Frontal cortex (tissue), 4 donors: ENCODE results near the gene BARX1. TPM values are rescaled to one million over a fixed set of nuclear protein-coding genes. Genes with fewer than 3 reads are reported as not detected.

Experiments used
- DNase-seq, 2 donors: peaks; one replicate each; pipeline ENCODE4 v3.0.0; 2012; ENCODE audit warnings: low spot score in 2 of 2
- FAIRE-seq: peaks from 2 replicates; lab custom pipeline; 2012; peaks lifted over from hg19 to GRCh38; lab: Jason Lieb, UNC
- total RNA-seq: library from RNA; depleted of rRNA; stranded (reverse); fragments of >200 nt; gene quantifications from one replicate; pipeline ENCODE4 v1.2.3, GENCODE V29; 2014
- donor health status: control.
- donor health status: control.
- donor health status: control.

Gene BARX1
- total RNA-seq, 1 donor from 2014 or later = not detected

DNA sequence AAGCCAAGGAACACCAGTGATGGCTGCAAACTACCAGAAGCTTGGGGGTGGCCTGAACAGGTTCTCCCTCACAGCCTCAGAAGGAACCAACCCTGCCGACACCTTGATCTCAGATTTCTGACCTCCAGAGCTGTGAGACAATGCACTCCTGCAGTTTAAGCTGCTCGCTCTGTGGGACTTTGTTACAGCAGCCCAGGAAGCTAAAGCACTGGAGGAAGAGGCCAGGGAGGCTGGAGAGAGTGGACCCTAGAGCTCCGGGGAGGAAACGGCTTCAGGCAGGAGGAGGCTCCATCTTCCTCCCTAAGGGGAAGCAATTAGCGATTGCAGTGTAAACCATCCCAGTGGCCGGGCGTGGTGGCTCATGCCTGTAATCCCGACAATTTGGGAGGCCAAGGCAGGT is 25.1 kb downstream of the BARX1 start:
- no peak for FAIRE-seq
- DNase-seq = no peak

DNA sequence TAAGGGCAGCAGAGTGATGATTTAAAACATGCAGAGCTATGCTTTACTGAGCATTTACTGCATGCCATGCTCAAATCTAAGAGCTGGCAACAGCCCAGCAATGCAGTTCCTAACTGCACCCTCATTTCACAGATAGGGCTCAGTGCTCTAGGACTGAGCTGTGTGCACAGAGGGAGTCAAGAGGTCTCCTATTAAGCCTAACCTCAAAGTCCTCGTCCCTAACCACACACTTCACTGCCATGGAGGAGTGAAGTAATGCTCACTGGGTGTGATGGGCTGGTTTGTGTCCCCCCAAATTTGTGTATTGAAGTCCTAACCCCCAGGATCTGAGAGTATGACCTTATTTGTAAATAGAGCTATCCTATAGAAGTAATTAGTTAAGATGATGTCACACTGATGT is 25.9 kb downstream of the BARX1 start:
- FAIRE-seq = no peak
- no peak for DNase-seq

DNA sequence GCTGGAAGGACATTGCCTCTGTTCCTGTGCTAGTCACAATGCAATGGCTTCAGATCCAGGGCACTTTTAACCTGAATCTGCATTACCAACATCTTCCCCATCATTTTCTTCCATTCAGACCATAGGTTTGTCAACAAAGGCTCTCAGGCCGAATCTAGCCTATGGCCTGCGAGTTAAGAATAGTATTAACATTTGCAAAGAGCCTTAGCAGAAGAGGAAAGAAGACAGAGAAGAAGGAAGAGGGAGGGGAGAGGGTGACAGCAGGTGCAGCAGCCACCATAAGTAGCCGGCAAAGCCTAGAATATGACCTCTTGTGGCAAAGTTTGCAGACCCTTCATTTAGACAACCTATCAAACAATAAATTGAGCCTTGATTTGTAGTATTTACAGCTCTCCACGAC is 32.6 kb downstream of the BARX1 start:
- DNase-seq (no peak), FAIRE-seq (no peak)

DNA sequence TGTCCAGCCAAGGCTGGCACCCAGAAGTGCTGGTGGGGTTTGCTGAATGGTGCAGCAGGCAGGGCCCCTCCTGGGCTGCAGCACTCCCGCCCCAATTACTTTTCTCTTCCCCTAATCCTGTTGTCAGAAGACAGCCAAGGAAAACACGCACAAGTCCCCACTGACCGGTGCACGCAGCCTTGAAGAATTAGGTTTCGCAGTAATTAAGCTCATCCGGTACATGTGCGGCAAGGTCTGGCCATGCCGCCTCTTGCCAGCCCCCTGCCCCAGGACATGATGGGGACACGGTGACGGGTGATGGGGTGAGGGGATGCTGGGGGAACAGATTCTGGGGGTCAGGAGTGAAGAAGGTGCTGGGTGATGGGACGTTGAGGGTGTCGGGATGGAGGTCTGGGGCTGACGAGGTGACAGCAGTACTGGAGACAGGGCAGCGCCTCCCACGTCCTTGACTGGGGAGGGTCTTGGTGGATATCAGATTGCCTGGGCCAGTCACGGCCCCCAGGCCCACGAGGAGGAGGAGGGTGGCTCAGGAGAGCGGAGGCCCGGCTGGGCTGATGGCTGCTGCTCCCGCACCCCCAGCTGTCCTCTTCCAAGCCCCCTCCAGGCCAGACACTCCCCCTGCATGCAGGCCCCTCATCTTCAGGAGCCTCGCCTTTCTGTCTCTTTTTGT is 34.9 kb downstream of the BARX1 start:
- FAIRE-seq (no peak), DNase-seq (no peak)

DNA sequence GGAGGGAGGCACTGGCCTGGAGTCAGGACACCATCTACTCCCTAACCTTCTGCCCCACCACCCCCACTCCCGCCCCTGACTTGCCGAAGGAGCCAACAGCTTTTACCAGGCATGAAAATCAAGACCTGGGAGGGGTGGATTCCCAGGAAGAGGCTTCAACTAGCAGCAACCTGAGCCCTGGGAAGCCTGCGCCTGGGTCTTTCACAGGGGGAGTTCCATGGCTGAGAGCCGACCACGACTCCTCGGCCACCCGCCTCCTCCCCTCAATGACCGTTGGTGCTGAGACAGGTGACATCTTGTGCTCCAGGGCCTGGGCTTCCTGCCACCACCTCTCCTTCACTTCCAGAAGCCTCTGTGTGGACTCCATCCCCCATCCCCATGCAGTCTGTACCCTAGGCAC is 37.1 kb downstream of the BARX1 start:
- FAIRE-seq (no peak), DNase-seq (no peak)

DNA sequence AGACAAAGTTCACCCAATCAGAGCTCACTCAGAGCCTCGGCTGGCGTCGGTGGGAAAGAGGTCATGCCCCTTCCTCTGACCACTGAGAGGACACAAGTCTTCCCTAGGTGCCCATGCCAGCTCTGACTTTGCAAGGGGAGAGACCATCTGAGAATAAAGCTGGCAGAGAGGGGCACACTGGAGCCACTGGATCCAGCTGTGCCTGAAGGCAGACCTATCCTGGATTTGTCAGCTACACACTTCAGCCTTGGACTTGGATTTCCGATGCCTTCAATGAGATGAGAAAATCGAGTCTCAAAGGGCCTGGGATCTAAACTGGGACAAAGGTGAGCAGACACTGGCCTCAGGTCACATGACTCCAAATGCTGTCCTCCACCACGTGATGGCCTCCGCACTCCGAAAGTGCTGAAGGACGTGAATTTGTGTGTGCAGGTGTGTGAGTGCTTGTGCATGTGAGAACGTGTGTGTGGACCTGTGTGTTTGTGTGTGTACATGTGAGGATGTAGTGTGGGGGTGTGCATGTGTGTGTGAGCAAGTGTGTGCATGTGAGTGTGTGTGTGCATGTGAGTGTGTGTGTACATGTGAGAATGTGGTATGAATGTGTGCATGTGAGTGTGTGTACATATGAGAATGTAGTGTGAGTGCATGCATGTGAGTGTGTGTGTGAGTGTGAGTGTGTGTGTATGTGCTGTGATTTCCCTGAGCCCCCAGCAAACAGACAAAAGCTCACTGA is 37.9 kb downstream of the BARX1 start:
- DNase-seq = no peak
- FAIRE-seq = no peak

DNA sequence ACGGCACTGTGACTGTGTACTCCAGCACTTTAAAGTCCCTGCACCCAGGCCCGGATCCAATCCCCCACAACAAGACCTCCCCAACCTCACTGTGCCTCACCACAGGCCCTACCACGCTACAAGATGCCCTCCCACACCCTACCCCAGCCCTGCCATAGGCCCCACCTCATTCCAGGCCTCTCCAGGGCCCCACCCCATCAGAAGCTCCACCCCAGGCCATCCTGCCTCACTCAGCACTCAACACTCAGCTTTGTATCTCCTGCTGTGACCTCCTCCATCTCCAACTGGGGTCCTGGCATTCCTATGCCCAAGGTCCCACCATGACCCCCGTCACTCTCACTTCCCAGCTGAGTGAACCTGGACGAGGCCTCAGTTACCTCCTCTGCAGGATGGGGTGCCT is 38.8 kb downstream of the BARX1 start:
- DNase-seq (no peak), FAIRE-seq (no peak)

DNA sequence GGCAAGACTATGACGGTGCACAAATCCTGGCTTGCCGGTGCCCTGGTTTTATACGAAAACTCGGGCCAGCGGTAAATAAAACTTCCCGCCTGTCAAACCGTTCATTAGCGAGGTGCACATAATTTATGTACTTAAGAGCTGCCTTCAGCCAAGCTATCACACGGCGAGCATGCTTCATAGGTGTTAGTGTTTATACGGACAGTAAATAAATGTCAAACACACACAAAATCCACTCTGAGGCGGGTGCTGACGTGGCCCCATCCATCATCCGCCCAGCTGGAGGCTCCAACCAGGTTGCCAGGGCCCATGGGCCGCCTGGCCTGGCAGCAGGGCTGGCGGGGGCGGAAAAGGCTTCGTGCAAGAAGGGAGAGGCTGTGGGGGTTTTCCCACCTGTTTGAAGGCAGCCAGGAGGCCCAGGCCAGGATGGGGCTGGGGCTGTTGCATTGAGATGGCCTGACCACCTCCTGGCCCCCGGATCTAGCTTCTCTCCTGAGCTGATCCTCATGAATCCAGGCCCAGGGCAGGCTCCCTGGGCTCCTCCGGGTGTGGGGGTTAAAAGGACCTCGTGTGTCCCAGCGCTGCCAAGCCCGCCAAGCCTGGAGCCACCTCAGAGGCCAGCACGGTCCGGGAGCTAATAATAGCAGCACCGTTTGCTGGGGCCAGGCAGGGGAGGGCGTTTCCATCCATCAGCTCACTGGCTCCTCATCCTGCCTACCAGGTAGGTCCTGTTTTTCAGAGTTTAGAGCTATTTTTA is 43.2 kb downstream of the BARX1 start:
- DNase-seq = no peak

DNA sequence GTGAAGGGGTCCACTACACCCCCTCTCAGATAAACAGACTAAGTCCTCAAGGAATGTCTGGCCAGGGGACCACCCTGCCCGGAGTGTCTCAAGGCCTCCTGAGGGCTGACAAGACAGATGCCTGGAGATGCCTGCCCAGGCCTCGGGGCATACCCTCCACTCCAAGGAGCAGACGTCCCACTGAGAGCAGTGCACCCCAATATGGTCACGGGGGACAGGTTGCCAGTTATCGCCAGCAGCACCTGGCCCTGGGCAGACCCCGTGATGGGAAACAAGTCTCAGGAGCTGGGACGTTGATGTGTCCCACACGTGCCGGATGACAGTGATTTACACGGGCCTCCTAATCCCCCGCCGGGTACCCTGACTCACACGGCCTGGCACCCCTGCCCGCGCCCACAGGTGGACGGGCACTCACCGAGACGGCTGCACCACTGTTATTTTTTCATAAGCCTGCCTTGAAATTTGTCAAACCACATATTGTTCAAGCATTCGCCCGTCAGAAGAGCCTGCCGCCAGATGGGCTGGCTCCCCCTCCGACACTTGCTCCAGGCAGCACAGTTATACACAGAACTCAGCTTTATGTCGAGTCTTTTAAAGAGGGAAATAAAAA is 43.9 kb downstream of the BARX1 start:
- FAIRE-seq (no peak), DNase-seq (no peak)

More for the DNA sequence above, 43.2 kb downstream of the BARX1 start:
- no peak for FAIRE-seq

DNA sequence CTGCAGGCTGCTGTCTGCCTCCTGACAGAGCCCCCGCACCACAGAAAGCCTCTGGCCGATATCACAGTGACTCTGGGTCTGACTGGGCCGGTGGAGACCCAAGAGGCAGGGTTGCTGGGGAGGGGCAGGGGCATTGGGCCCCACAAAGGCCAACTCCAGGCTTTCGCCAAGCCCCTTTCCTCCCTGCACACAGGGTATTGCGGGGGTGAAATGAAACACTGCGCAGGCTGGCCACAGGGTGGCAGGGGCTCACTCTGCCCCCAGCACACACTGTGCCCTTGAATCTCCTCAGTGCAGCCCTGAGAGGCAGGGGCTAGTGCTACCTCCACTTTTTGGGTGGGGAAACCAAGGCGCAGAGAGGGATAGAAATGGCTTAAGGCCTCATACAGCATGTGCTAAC is 44.6 kb downstream of the BARX1 start:
- DNase-seq = no peak
- no peak for FAIRE-seq

DNA sequence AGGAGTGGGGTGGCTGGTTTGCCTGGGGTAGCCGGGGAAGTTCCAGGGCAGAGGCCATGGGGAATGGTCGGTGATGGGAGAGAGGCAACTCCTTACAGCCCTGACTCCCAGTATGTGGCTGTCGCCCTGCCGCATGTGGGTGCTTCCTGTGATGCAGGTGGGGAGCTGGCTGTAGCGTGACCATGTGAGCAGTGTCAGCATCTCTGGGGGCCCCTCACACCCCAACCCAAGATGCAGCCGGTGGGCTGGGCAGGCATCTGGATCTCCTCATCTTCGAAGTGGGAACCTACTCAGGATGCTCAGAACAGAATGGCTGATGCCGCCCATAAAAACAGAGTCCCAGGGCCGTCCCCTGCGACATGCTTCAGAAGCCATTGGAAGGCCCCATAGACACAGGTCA is 45.0 kb downstream of the BARX1 start:
- DNase-seq (no peak), FAIRE-seq (no peak)

DNA sequence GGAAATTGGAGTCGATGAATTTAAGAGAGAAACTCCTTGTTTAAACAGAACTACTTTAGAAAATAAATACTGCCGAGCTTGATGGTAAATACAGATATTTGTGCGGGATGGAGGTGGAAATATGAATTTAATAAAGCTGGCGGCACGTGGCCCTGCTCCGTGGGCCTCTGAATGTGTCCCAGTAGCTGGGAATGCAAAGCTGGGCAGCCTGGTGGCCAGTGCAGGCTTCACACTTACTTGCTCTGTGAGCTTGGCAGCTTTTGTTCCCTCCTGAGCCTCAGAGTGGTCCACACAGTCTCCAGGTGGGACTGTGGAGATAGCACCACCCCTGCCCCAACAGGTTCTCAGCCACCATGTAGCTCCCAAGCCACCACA is 45.9 kb downstream of the BARX1 start:
- FAIRE-seq = no peak
- DNase-seq = no peak

DNA sequence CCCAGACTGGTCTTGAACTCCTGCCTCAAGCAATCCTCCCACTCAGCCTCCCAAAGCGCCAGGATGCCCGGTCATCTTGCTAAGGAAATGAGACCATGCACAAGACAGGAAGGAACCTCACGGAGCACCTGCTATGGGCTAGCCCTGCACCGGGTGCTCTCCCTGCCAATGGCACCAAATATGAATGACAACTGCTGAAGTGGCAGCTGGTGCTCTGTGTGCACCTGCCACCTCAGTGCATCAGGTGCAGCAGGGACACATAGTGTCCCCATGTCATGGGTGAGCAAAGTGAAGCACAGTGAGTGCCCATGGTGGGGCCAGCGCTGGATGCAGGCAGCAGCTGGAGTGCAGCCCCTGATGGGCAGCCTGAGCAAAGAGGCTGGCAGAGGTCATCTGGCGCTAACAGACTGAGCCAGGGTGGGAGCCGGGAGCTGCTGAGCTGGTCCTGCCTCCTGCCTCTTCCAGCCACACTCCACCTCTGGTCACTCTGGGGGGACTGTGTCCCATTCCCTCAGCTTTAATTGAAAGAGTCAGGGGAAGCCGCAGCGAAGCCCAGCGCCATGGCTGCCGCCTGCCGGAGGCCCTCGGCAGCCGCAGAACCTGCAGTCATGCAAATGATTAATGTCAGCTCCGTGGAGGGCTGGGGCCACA is 46.4 kb downstream of the BARX1 start:
- FAIRE-seq (no peak), DNase-seq (no peak)

DNA sequence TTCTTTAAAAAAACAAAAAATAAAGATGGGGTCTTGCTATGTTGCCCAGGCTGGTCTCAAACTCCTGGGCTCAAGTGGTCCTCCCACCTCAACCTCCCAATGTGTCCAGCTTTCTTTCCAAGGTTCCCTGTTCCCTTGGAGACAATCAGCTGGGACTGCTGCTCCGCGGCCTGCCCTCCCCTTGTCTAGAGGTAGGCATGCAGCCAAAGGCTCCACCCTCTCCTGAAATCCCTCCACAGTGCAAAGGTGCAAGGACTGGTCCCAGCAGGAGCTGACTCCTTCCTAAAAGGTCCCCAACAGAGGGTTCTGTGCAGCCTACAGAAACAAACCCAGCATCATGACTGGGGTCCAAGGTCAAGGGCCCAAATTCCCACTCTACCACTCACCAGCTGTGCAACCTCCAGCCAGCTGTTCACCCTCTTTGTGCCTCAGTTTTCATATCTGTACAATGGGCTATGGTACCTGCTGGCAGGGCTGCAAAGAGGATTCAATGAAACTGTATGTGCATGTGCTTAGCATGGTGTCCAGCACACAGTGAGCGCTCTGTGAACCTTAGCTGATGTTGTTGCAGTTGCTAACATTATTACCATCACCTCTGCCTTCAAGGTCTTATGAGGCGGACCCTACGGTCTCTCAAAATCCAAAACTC is 47.5 kb downstream of the BARX1 start:
- DNase-seq (no peak), FAIRE-seq (no peak)

DNA sequence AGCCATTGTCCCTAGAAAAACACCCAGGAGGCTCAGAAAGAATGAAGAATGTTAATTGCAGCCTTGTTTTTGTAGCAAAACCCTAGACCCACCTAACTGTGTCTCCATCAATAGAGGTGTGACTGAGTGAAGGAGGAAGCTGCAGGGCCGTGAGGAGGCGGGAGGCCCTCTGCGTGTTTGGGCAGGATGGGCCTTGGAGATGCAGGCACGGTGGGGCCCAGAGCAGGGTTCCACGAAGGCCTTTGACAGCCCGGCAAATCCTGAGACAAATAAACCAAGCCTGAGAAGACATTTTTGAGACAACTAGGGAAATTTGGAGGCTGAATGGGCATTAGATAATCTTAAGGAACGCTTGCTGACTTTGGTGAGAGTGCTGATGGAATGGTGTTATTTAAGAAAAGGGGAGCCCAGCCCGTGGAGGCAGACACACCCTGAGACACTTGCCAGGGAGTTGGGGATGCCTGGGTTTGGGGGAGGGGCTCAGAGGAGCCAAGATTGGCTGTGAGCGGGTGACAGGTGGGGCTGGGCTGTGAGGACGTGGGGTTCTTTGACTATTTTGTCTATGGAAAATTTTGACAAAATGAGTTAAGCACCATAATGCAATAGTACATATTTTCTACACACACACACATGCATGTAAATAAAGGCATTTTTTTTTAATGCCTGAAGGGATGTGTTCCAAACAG is 48.8 kb downstream of the BARX1 start:
- DNase-seq (no peak), FAIRE-seq (no peak)

DNA sequence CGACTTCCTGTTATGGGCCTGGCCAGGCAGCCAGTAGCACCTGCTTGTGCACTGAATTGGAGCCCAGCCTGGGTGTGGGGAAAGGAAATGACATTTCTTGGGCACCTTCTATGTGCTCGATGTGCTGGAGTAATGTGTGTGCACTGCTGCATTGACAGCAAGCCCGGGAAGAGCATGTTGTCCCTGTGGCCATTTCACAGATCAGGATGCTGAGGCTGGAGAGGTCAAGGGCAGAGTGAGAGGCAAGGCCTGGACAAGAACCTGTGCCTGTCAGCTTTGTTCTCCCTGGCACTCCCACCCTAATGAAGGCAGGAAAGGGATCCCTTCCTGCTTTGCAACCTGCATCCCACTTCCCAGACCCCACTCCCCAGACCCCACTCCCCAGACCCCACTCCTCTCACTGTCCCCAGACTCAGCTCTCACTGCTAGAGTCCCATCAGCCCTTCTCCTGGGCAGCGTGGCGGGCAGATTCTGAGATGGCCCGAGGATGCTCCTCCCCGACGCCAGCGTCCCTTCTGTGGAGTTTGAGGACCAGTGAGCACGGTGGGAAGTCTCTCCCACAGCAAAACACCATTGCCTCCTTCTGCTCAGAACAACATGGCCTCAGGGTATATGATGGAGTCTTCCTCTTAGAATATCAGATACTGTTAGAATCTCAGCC is 49.6 kb downstream of the BARX1 start:
- FAIRE-seq (no peak), DNase-seq (no peak)

DNA sequence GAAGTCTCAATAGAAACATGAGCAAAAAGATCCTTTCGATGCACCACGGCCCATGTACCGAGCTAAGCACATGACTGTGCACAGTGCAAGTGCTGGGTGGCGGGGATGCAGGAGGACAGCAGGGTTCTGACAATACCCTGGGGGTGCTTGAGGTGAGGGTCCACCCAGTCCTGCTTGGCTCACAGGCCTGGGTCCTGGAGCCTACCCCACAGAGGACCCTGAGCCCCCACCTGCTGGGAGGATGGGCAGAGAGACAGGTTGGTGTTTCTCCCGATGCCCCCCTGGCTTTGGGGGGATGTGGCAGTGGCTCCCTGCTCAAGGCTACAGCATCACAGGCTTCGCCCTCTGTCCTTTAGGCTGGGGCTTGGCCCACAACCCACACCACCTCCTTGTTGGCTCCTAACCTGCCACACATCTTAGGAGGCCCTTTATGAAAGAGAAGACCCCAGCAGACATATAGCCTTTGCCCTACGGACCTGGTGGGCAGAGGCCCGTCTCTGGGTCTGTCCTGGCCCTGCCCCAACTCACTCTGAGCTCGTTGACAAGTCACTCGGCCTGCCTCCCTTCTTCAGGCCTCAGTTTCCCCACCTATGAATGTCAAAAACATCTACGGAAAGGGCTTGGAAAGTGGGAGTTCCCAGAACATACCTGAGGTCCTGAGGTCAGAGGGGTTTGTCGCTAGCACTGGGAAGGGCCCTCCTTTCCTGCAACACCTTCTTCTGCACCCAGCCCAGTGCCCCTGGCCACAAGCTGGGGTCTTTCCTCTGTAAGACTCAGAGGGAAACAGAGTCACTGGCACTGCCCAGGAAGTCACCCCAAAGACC is 50.3 kb downstream of the BARX1 start:
- FAIRE-seq (no peak), DNase-seq (no peak)
